ENCODE results near the gene STPG1. TPM values are rescaled to one million over a fixed set of nuclear protein-coding genes. Genes with fewer than 3 reads are reported as not detected.
A peak's percentile ranks its signal among the peaks of the same experiment; 100 is the strongest.

The STPG1 gene
- total and polyA plus RNA-seq, 8 donors: 0.45 to 51.0 (median 4.4) TPM; not detected in 1

DNA sequence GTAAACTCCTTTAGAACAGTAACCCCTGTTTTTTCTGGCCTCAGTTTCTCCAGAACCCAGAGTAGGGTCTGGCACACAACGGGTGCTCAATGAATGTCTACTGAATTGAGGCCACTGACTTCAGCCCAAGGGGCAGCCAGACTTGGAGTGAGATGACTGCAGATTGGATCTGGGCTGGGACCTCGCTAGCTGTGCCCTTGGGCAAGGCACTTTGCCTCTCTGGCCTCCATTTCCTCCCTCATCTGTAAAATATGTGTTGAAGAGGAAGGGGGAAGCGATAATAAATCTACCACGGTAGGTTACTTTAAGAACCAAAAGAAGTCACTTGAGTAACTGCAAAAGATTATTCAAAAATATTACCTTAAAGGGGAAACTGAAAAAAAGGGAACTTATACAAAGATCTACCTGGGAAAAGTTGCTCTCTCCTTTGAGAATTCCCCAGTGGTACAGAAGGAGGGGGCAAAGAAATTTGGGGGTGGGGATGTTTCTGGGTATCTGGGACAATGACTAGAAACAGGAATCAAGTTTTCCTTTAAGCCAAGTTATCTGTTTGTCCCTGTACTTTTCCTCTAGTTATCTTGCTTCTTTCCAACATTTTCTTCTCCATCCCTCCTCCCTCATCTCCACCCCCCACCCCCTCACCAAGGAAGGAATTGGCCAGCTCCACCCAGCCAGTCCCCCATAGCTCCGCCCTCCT, 94.8 kb downstream of the STPG1 start:
- H3K4me3 ChIP-seq: peak overlapping the region in 3 of 4 donors; percentile 20 to 36 (median 31)
- 32 to 43% (median 34%) methylated on average over 5 of the region's 5 CpGs for WGBS, 5 donors
- peaks cover 28 to 48% (median 38%) of the 10 kb centered on the region in 4 donors for H3K4me1 ChIP-seq

GRCh38 chr1:24317956-24318614, 95.5 kb downstream of the STPG1 start:
- TF ChIP-seq EP300 (IDR thresholded peaks at IDR 0.05): no peak
- no peak for TF ChIP-seq POLR2AphosphoS5 (IDR thresholded peaks at IDR 0.05)
- Histone ChIP-seq H3K9me3 (no peaks in the 10 kb centered on the region), H3K4me3 (no peak overlapping the region), H3K27ac (no peak overlapping the region), H3K4me1 (peaks cover 28 to 48% (median 38%) of the 10 kb centered on the region in 4 donors), H3K27me3 (peaks cover 0 to 30% (median 5%) of the 10 kb centered on the region in 3 donors), H3K36me3 (no peaks in the 10 kb centered on the region)
- intact Hi-C loops (cut with DNase I; ENCODE audit: low total_unique reads): no loop called here
- WGBS, 5 donors: 17 to 64% (median 49%) methylated on average over 2 of the region's 2 CpGs
- peak in 1 of 2 donors; percentile 78 for DNase-seq

More for the DNA sequence above, 94.8 kb downstream of the STPG1 start:
- no peak for TF ChIP-seq POLR2A (IDR thresholded peaks at IDR 0.05)
- TF ChIP-seq EP300 (IDR thresholded peaks at IDR 0.05): no peak
- TF ChIP-seq CTCF (IDR thresholded peaks at IDR 0.05): no peak
- TF ChIP-seq POLR2AphosphoS5 (IDR thresholded peaks at IDR 0.05): no peak
- intact Hi-C loops (cut with DNase I; ENCODE audit: low total_unique reads): no loop called here
- peaks cover 0 to 30% (median 5%) of the 10 kb centered on the region in 3 donors for H3K27me3 ChIP-seq
- no peaks in the 10 kb centered on the region for H3K36me3 ChIP-seq
- no peak overlapping the region for H3K27ac ChIP-seq
- no peaks in the 10 kb centered on the region for H3K9me3 ChIP-seq
- no peak for DNase-seq

DNA sequence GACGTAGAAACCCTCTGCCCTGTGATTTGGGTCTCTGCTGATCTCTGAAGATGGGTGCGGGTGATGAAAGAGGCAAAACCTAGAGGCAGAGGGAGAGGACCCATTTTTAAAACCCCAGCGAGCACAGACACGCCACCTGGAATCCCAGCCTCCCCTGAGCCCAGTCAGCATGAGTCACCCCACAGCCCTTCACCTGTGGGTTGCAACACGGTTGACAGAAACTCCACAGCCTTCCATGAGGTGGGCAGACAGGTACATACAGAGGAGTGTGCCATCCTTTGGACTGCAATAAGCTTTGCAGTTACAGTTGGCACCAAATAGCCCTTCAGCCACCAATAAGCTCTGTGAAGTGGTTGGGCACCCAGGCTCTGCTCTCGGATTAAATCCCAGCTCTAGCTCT, 96.5 kb downstream of the STPG1 start:
- H3K4me1 ChIP-seq: peaks cover 26 to 40% (median 31%) of the 10 kb centered on the region in 4 donors
- no peak overlapping the region for H3K4me3 ChIP-seq
- H3K27ac ChIP-seq: no peak overlapping the region
- WGBS, 5 donors: 63 to 86% (median 75%) methylated on average over 6 of the region's 6 CpGs
- intact Hi-C loops (cut with DNase I; ENCODE audit: low total_unique reads): no loop called here
- TF ChIP-seq EP300 (IDR thresholded peaks at IDR 0.05) (no peak), POLR2AphosphoS5 (IDR thresholded peaks at IDR 0.05) (no peak), POLR2A (IDR thresholded peaks at IDR 0.05) (no peak), CTCF (IDR thresholded peaks at IDR 0.05) (no peak)
- no peaks in the 10 kb centered on the region for H3K9me3 ChIP-seq
- H3K36me3 ChIP-seq: no peaks in the 10 kb centered on the region
- H3K27me3 ChIP-seq: peaks cover 0 to 30% (median 4%) of the 10 kb centered on the region in 3 donors
- peak in 1 of 2 donors; percentile 30 for DNase-seq

GRCh38 chr1:24316645-24317044, 96.9 kb downstream of the STPG1 start:
- Histone ChIP-seq H3K4me3 (no peak overlapping the region), H3K27ac (no peak overlapping the region), H3K4me1 (peaks cover 22 to 36% (median 26%) of the 10 kb centered on the region in 4 donors), H3K9me3 (no peaks in the 10 kb centered on the region), H3K27me3 (peaks cover 0 to 30% (median 0%) of the 10 kb centered on the region in 3 donors), H3K36me3 (no peaks in the 10 kb centered on the region)
- WGBS, 5 donors: 49 to 75% (median 68%) methylated on average over 3 of the region's 3 CpGs
- TF ChIP-seq POLR2AphosphoS5 (IDR thresholded peaks at IDR 0.05): no peak
- TF ChIP-seq EP300 (IDR thresholded peaks at IDR 0.05): no peak
- TF ChIP-seq POLR2A (IDR thresholded peaks at IDR 0.05): no peak
- no peak for TF ChIP-seq CTCF (IDR thresholded peaks at IDR 0.05)
- no peak for DNase-seq
- intact Hi-C loops (cut with DNase I; ENCODE audit: low total_unique reads): no loop called here

All from stomach (tissue), 9 donors.